A549 (cell line): ENCODE data around the gene BACH1. TPM values are rescaled to one million over a fixed set of nuclear protein-coding genes. Genes with fewer than 3 reads are reported as not detected.

ENCODE experiments used
- ATAC-seq, 2 experiments: fragments of 200-7000 bp in 1 of 2; fragments of >200 bp in 1 of 2; cut with Nextera tagmentation in 1 of 2; cut with Tn5 transposase in 1 of 2; 3 replicates each; pipeline versions ENCODE4 v1.8.0 to v1.9.1; 2018 to 2020; ENCODE audit warnings: mild to moderate bottlenecking in 1 of 2, moderate library complexity in 1 of 2
- CTCF ChIA-PET: fragments of 300-600 bp; sonication (Branson Sonifier 250); formaldehyde crosslinking; extraction: SDS; loops from one replicate; lab custom pipeline; 2021; ENCODE audit warnings: antibody characterized with exemption, inconsistent platforms; lab: Yijun Ruan, JAX
- POLR2A ChIA-PET: fragments of 350-600 bp; formaldehyde crosslinking; extraction: SDS; loops from one replicate; lab custom pipeline; 2021; ENCODE audit warnings: antibody characterized with exemption, inconsistent platforms; lab: Yijun Ruan, JAX
- DNase-seq, 2 experiments: peaks; one replicate each; pipeline versions ENCODE4 v3.0.0 to v3.0.0-alpha.2; 2011 to 2016; ENCODE audit warnings: low read depth in 1 of 2, low spot score in 1 of 2
- FAIRE-seq: peaks from 2 replicates; lab custom pipeline; 2011; peaks lifted over from hg19 to GRCh38; lab: Jason Lieb, UNC
- H3K27ac ChIP-seq, 2 experiments: fragments of >200 bp; sonication (Bioruptor Twin); formaldehyde crosslinking; 3 replicates each; pipeline ENCODE4 v1.5.1; 2016 to 2017
- H3K4me1 ChIP-seq: fragments of >200 bp; sonication (Bioruptor Twin); formaldehyde crosslinking; 3 replicates; pipeline ENCODE4 v1.6.1; 2016
- H3K4me2 ChIP-seq: fragments of >200 bp; sonication (Bioruptor Twin); formaldehyde crosslinking; 3 replicates; pipeline ENCODE4 v1.6.1; 2016
- H3K4me3 ChIP-seq: fragments of >200 bp; sonication (Bioruptor Twin); formaldehyde crosslinking; 3 replicates; pipeline ENCODE4 v1.5.1; 2016
- H3K9me3 ChIP-seq: fragments of >200 bp; sonication (Bioruptor Twin); formaldehyde crosslinking; 3 replicates; pipeline ENCODE4 v1.6.1; 2016
- ATOH8 ChIP-seq: fragments of 250-450 bp; sonication (Bioruptor Pico); IDR thresholded peaks from 2 replicates; pipeline ENCODE4 v1.5.0; 2020; ENCODE audit warnings: low read depth, mild to moderate bottlenecking, moderate library complexity
- CBX2 ChIP-seq: fragments of 200-600 bp; sonication (generic); IDR thresholded peaks from 2 replicates; pipeline ENCODE4 v1.6.1; 2016; ENCODE audit warnings: low read depth, mild to moderate bottlenecking, borderline replicate concordance
- CBX8 ChIP-seq: fragments of 200-600 bp; sonication (generic); IDR thresholded peaks from 2 replicates; pipeline ENCODE4 v1.6.1; 2016
- CEBPB ChIP-seq, 2 experiments: fragments of >200 bp in 1 of 2; sonication (Bioruptor Twin) in 1 of 2; formaldehyde crosslinking in 1 of 2; IDR thresholded peaks; 2 replicates each; pipeline ENCODE4 v1.6.1; 2012 to 2016
- CHD2 ChIP-seq: fragments of 150-350 bp; IDR thresholded peaks from 2 replicates; pipeline ENCODE4 v1.6.1; 2014; ENCODE audit warnings: low read length; ENCODE audit not compliant: partially characterized antibody
- E2F6 ChIP-seq: IDR thresholded peaks from 2 replicates; pipeline ENCODE4 v1.6.1; 2012; ENCODE audit warnings: low read depth, borderline replicate concordance
- EP300 ChIP-seq, 2 experiments: fragments of >200 bp; sonication (Bioruptor Twin); formaldehyde crosslinking; IDR thresholded peaks; 2 replicates in 1 of 2; 3 replicates in 1 of 2; pipeline ENCODE4 v1.6.1; 2016 to 2017
- ESRRA ChIP-seq: fragments of 150-350 bp; IDR thresholded peaks from 2 replicates; pipeline ENCODE4 v1.6.1; 2014; ENCODE audit warnings: mild to moderate bottlenecking, low read length, borderline replicate concordance
- FOSB ChIP-seq: fragments of 250-450 bp; sonication (Bioruptor Pico); IDR thresholded peaks from 2 replicates; pipeline ENCODE4 v1.5.0; 2020; ENCODE audit warnings: mild to moderate bottlenecking, moderate library complexity
- FOSL2 ChIP-seq, 2 experiments: fragments of 450-650 bp in 1 of 2; fragments of >200 bp in 1 of 2; sonication (Bioruptor Twin) in 1 of 2; formaldehyde crosslinking; IDR thresholded peaks; 2 replicates each; pipeline versions ENCODE4 v1.5.0 to v1.6.1; 2016 to 2020; ENCODE audit warnings: mild to moderate bottlenecking in 1 of 2, moderate library complexity in 1 of 2
- FOXS1 ChIP-seq: fragments of 250-450 bp; sonication (Bioruptor Pico); IDR thresholded peaks from 2 replicates; pipeline ENCODE4 v1.5.0; 2020; ENCODE audit warnings: mild to moderate bottlenecking, moderate library complexity
- GATA3 ChIP-seq: IDR thresholded peaks from 2 replicates; pipeline ENCODE4 v1.6.1; 2012; ENCODE audit warnings: borderline replicate concordance
- HES2 ChIP-seq: fragments of >200 bp; sonication (Bioruptor Twin); formaldehyde crosslinking; IDR thresholded peaks from 2 replicates; pipeline ENCODE4 v1.6.1; 2016
- HOXB13 ChIP-seq: fragments of 250-450 bp; sonication (Bioruptor Pico); IDR thresholded peaks from 2 replicates; pipeline ENCODE4 v1.5.0; 2020; ENCODE audit warnings: low read depth, mild to moderate bottlenecking, moderate library complexity
- HOXB5 ChIP-seq: fragments of 250-450 bp; sonication (Bioruptor Pico); IDR thresholded peaks from 2 replicates; pipeline ENCODE4 v1.5.0; 2020; ENCODE audit warnings: mild to moderate bottlenecking, moderate library complexity
- KDM5A ChIP-seq: fragments of 200-600 bp; sonication (generic); IDR thresholded peaks from 2 replicates; pipeline ENCODE4 v1.6.1; 2016; ENCODE audit warnings: antibody characterized with exemption, mild to moderate bottlenecking
- MAX ChIP-seq: IDR thresholded peaks from 2 replicates; pipeline ENCODE4 v1.6.1; 2012
- MAZ ChIP-seq: fragments of 150-350 bp; IDR thresholded peaks from 2 replicates; pipeline ENCODE4 v1.6.1; 2014; ENCODE audit warnings: antibody characterized with exemption, low read depth, low read length, borderline replicate concordance
- POLR2A ChIP-seq: IDR thresholded peaks from 2 replicates; pipeline ENCODE4 v1.6.1; 2012; ENCODE audit warnings: mild to moderate bottlenecking, low read length
- POLR2AphosphoS2 ChIP-seq: conservative IDR thresholded peaks from 2 replicates; pipeline ENCODE4 v1.6.1; 2012; ENCODE audit warnings: low read length, improper control_type of control experiment, inconsistent platforms
- RCOR1 ChIP-seq: fragments of 150-350 bp; IDR thresholded peaks from 2 replicates; pipeline ENCODE4 v1.6.1; 2014; ENCODE audit warnings: antibody characterized with exemption, low read length, low read depth
- SMC3 ChIP-seq: fragments of >200 bp; sonication (Bioruptor Twin); formaldehyde crosslinking; IDR thresholded peaks from 3 replicates; pipeline ENCODE4 v1.6.1; 2018; ENCODE audit warnings: inconsistent platforms
- TFCP2L1 ChIP-seq: fragments of 250-450 bp; sonication (Bioruptor Pico); IDR thresholded peaks from 2 replicates; pipeline ENCODE4 v1.5.0; 2021; ENCODE audit warnings: mild to moderate bottlenecking
- TP53 ChIP-seq: fragments of 250-450 bp; sonication (Bioruptor Pico); IDR thresholded peaks from 2 replicates; pipeline ENCODE4 v1.5.0; 2021; ENCODE audit warnings: mild to moderate bottlenecking, moderate library complexity
- ZSCAN20 ChIP-seq: fragments of 250-450 bp; sonication (Bioruptor Pico); IDR thresholded peaks from 2 replicates; pipeline ENCODE4 v1.8.0; 2022; ENCODE audit warnings: mild to moderate bottlenecking, moderate library complexity
- WGBS: methylation state at CpG from one replicate; pipeline ENCODE4 v1.1.6; 2017; ENCODE audit errors: missing lambda C conversion rate; 5-methylcytosine and 5-hydroxymethylcytosine counted together
- polyA plus RNA-seq, 4 experiments: library from polyadenylated mRNA; depleted of rRNA in 3 of 4; stranded (reverse); fragments of >200 nt; fragmentation: RNase III in 1 of 4; extraction: RNeasy Plus Mini Kit Qiagen cat#74134 plus additional on column Dnase treatment in 1 of 4; gene quantifications; 2 replicates in 3 of 4; 3 replicates in 1 of 4; pipeline ENCODE4 v1.2.3, GENCODE V29; 2011 to 2017

BACH1 gene
- polyA plus RNA-seq, 2 of the 4 experiments (the other 2 are of a cell fraction): 5.0 to 21.4 TPM

- no peak for TF ChIP-seq FOSL2 (IDR thresholded peaks at IDR 0.05)
- no peak for TF ChIP-seq FOSL2 (CRISPR knock-in tag; IDR thresholded peaks at IDR 0.05)
- TF ChIP-seq CHD2: no peak
- no peak for TF ChIP-seq RCOR1
- TF ChIP-seq TFCP2L1 (CRISPR knock-in tag): no peak
- TF ChIP-seq E2F6: no peak
- no peak for TF ChIP-seq ATOH8 (CRISPR knock-in tag)
- no peak for TF ChIP-seq MAZ
- TF ChIP-seq EP300 (IDR thresholded peaks at IDR 0.05): no peak
- TF ChIP-seq HOXB5 (CRISPR knock-in tag): no peak
- TF ChIP-seq ESRRA: no peak
- TF ChIP-seq SMC3: no peak
- no peak for TF ChIP-seq MAX
- no peak for TF ChIP-seq HES2
- TF ChIP-seq POLR2A: no peak
- no peak for TF ChIP-seq GATA3
- ChIA-PET CTCF (no interaction called here), POLR2A (no interaction called here)
- WGBS: 71% methylated on average over 1 of the region's 1 CpG
- Histone ChIP-seq H3K4me3 (no peak overlapping the region), H3K4me2 (no peak overlapping the region), H3K9me3 (peaks cover 19% of the 10 kb centered on the region; the same call in 2 of the 3 replicates), H3K4me1 (peaks cover 19% of the 10 kb centered on the region), H3K27ac (no peak overlapping the region)
- ATAC-seq: no peak
- no peak for FAIRE-seq
- no peak for DNase-seq
Measured at GRCh38 chr21:29254550-29254949, 44.2 kb upstream of the BACH1 start.

GRCh38 chr21:29256126-29256910, 42.4 kb upstream of the BACH1 start:
- ATAC-seq (no peak), FAIRE-seq (no peak)
- ChIA-PET POLR2A (no interaction called here), CTCF (no interaction called here)
- no peak overlapping the region for H3K4me2 ChIP-seq
- no peak for TF ChIP-seq CEBPB (IDR thresholded peaks at IDR 0.05)
- no peak for TF ChIP-seq FOXS1
- TF ChIP-seq CBX8: no peak
- no peak for TF ChIP-seq CHD2
- no peak for TF ChIP-seq TP53
- no peak for TF ChIP-seq POLR2AphosphoS2
- no peak for TF ChIP-seq CBX2
- TF ChIP-seq ZSCAN20 (CRISPR knock-in tag): no peak
- no peak for TF ChIP-seq KDM5A
- TF ChIP-seq HOXB13 (CRISPR knock-in tag): no peak
- no peak for TF ChIP-seq FOSB (CRISPR knock-in tag)
- TF ChIP-seq, all 56 proteins: peak for 0
- Histone ChIP-seq H3K9me3 (peaks cover 19% of the 10 kb centered on the region; the same call in 2 of the 3 replicates), H3K27ac (no peak overlapping the region), H3K4me1 (peaks cover 21% of the 10 kb centered on the region), H3K4me3 (no peak overlapping the region)
- no peak for DNase-seq
- WGBS: 56% methylated on average over 7 of the region's 7 CpGs
